ENCODE results near the gene HIPK4.

The HIPK4 gene

DNA sequence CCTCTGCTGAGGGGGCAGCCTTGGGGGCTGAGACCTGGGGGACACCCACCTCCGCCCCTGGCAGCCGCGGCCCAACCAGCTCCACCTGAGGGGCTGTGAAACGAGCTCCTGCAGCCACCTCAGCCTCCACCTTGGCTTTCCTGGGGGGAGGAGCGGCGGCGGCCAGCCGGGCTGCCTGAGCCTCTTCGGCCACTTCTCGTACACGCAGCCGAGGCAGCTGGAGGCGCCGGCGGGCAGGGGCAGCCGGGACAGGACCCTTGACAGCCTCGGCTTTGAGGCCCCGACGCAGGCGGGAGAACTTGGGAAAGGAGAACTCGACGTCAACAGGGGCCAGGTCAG, 7.6 kb upstream of the HIPK4 start:
- no peak for DNase-seq (ENCODE audit: low read depth)
- TF ChIP-seq, protein P1, sequence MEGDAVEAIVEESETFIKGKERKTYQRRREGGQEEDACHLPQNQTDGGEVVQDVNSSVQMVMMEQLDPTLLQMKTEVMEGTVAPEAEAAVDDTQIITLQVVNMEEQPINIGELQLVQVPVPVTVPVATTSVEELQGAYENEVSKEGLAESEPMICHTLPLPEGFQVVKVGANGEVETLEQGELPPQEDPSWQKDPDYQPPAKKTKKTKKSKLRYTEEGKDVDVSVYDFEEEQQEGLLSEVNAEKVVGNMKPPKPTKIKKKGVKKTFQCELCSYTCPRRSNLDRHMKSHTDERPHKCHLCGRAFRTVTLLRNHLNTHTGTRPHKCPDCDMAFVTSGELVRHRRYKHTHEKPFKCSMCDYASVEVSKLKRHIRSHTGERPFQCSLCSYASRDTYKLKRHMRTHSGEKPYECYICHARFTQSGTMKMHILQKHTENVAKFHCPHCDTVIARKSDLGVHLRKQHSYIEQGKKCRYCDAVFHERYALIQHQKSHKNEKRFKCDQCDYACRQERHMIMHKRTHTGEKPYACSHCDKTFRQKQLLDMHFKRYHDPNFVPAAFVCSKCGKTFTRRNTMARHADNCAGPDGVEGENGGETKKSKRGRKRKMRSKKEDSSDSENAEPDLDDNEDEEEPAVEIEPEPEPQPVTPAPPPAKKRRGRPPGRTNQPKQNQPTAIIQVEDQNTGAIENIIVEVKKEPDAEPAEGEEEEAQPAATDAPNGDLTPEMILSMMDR (conservative IDR thresholded peaks at IDR 0.05; ENCODE audit: low read length) = no peak
- no peak overlapping the region for H3K4me3 ChIP-seq (ENCODE audit: low read length)

DNA sequence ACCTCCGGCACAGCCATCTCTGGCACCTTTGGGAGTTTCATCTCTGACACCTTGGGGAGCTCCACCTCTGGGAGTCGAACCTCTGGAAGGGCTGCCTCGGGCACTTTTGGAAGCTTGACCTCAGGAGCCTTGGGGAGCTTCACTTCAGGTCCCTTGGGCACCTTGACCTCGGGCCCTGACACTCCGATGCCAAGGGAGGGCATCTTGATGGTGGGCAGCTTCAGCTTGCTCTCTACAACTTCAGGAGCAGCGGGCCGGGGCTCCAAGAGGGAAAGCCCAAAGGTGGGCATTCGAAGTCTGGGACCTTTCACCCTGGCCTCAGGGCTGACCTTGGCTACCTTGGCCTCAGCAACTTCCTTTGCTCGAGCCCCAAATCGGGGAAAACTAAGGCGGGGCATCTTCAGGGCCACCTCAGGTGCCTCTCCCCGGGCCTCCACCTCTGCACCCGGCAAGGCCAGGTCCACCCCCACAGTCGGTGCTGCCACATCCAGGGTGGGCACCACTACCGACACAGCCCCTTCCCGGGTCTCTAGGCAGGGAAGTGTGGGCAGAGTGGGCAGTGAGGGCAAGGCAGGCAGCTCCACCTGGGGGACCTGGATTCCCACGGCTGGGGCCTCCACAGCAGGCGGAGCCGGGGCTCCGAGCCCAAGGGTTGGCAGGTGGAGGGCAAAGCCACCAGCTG, 7.0 kb upstream of the HIPK4 start:
- no peak overlapping the region for H3K4me3 ChIP-seq (ENCODE audit: low read length)
- TF ChIP-seq, protein P1 (conservative IDR thresholded peaks at IDR 0.05; ENCODE audit: low read length) = no peak
- no peak for DNase-seq (ENCODE audit: low read depth)

DNA sequence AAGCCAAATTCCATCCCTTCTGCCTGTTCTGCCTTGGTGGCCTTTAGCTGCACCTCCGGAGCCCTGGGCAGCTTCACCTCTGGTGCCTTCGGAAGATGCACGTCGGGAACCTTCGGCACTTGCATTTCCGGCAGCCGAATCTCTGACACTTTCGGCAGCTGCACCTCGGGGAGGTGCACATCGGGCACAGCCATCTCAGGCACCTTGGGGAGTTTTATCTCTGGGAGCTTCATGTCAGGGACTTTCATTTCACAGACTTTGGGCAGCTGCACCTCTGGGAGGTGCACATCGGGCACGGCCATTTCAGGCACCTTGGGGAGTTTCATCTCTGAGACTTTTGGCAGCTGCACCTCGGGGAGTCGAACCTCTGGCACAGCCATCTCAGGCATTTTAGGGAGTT, 6.0 kb upstream of the HIPK4 start:
- DNase-seq (ENCODE audit: low read depth) = no peak
- H3K4me3 ChIP-seq (ENCODE audit: low read length) = no peak overlapping the region
- TF ChIP-seq, protein P1 (conservative IDR thresholded peaks at IDR 0.05; ENCODE audit: low read length) = no peak

DNA sequence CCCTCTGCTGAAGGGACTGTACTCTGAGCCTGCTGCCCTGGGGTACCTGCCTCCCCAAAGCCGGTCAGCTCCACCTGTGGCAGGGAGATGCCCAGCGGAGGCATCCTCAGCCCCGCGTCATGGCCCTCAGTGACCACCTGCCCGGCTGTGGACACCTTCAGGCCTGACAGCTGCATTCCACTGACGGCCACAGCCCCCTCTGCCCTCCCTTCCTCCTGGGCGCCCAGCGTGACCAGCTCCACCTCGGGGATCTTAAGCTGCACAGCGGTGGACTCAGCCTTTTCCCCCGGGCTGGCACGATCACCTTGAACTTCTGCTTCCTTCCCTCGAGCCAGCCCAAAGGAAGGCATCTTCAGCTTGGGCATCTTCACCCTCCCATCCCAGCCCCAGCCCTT, 4.8 kb upstream of the HIPK4 start:
- no peak overlapping the region for H3K4me3 ChIP-seq (ENCODE audit: low read length)
- DNase-seq (ENCODE audit: low read depth) = no peak
- TF ChIP-seq, protein P1 (conservative IDR thresholded peaks at IDR 0.05; ENCODE audit: low read length) = no peak

DNA sequence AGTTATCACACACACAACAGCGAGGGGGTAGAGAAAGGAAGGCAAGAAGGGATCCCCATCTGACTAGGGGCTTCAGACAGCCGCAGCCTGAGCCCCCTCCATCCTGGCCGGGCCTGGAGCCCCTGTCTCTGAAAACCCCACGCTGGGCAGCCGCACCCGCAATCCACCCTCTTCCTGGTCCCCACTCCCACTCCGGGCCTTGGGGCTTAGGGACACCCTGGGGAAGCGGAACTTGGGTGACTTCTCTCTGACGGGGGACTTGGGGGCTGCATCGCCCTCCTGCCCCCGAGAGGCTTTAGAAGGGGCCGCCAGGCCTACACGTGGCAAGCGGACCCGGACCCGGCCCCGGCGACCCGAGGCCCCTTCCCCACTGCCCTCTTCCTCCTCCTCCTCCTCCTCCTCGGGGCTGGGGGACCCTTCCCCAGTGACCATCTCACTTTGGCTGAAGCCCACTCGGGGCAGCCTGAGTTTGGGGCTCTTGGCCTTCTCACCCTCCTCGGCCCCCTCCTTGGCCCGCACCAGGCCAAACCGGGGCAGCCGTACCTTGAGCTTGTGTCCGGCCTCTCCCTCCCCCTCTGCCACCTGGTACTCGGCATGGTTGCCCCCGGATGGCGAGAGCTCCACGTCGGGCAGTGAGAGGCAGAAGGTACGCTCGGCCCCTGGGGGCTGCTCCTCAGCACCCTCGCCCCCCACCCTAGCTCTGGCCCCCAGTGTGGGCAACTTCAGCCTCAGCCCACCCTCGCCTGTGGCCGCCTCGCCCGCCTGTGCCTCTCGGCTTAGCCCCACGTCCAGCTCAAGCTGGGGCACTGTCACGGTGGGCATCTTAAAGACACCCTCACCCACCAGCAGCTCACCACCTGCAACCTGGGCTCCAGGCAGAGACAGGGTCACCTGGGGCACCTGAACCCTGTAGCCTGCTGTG, 4.2 kb upstream of the HIPK4 start:
- no peak for DNase-seq (ENCODE audit: low read depth)
- TF ChIP-seq, protein P1 (conservative IDR thresholded peaks at IDR 0.05; ENCODE audit: low read length) = no peak
- H3K4me3 ChIP-seq (ENCODE audit: low read length) = no peak overlapping the region

DNA sequence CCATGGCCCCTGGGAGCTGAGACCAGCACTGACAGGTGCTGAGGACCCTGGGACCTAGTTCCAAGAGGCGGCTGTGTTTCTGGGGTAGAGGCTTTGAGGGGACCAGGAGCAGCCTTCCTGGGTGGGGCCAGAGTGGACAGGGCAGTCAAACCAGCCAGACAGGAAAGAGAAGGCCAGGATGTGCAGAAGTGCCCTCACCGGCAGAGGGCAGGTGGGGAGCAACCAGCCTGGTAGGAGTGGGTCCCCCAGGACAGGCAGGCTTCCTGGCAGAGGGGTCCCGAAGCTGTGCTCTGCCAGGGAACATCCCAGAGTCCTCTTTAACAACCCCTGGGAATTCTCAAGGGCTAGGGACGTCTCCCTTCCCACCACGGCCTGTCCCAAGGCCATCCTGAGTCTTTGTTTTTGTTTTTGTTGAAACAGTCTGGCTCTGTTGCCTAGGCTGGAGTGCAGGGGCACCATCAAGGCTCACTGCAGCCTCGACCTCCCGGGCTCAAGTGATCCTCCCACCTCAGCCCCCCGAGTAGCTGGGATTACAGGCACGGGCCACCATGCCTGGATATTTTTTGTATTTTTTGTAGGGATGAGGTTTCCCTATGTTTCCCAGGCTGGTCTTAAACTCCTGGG, 3.0 kb upstream of the HIPK4 start:
- no peak overlapping the region for H3K4me3 ChIP-seq (ENCODE audit: low read length)
- DNase-seq (ENCODE audit: low read depth) = no peak
- TF ChIP-seq, protein P1 (conservative IDR thresholded peaks at IDR 0.05; ENCODE audit: low read length) = peak; percentile 36

Measured in AG10803 (cell line).